HFF-Myc (cell line): ENCODE data around the gene GSN.
A peak's percentile ranks its signal among the peaks of the same experiment; 100 is the strongest.

Experiments used
- DNase-seq: peaks from one replicate; pipeline ENCODE4 v3.0.0-alpha.2; 2011; ENCODE audit warnings: low read depth; ENCODE audit errors: extremely low read depth
- H3K4me3 ChIP-seq: replicated peaks from 2 replicates; pipeline ENCODE4 v1.5.1; 2011; ENCODE audit warnings: low read depth, mild to moderate bottlenecking, control low read depth, low read length
- TF ChIP-seq, protein P1 (sequence below): IDR thresholded peaks from 2 replicates; pipeline ENCODE4 v1.5.1; 2012; ENCODE audit warnings: mild to moderate bottlenecking, low read depth, low read length, control low read depth; ENCODE audit errors: missing control alignments

Gene GSN

DNA sequence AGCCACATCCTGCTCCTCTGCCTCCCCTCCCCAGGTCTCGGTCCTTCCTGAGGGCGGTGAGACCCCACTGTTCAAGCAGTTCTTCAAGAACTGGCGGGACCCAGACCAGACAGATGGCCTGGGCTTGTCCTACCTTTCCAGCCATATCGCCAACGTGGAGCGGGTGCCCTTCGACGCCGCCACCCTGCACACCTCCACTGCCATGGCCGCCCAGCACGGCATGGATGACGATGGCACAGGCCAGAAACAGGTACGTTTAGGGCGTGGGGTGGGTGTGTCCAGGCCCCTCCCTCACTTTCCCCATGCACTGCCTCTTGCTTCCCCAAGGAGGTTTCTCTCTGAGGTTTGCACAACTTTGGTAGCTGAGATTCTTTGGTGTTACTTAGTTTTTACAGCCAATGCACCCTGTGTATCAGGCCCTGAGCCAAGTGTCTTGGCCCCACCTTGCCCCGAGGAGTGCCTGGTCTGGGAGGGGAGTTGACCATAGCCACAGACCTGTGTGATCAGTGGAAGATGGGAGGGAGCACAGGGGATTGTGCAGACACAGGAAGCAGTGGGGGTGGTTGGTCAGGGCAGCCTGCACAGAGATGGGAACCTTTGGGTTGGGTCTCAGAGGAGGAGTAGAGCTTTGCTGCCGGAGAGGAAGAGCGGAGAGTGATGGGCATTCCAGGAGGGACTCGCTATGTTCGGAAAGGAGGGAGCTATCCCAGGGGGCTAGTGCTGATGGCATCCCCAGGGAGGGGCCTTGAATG is 50.8 kb downstream of the GSN start:
- TF ChIP-seq, protein P1, sequence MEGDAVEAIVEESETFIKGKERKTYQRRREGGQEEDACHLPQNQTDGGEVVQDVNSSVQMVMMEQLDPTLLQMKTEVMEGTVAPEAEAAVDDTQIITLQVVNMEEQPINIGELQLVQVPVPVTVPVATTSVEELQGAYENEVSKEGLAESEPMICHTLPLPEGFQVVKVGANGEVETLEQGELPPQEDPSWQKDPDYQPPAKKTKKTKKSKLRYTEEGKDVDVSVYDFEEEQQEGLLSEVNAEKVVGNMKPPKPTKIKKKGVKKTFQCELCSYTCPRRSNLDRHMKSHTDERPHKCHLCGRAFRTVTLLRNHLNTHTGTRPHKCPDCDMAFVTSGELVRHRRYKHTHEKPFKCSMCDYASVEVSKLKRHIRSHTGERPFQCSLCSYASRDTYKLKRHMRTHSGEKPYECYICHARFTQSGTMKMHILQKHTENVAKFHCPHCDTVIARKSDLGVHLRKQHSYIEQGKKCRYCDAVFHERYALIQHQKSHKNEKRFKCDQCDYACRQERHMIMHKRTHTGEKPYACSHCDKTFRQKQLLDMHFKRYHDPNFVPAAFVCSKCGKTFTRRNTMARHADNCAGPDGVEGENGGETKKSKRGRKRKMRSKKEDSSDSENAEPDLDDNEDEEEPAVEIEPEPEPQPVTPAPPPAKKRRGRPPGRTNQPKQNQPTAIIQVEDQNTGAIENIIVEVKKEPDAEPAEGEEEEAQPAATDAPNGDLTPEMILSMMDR, result no peak
- no peak overlapping the region for H3K4me3 ChIP-seq
- DNase-seq, result no peak

- no peak overlapping the region for H3K4me3 ChIP-seq
- DNase-seq, result no peak
- TF ChIP-seq, protein P1, result no peak
These were observed 51.4 kb downstream of the GSN start for GRCh38 chr9:121319383-121319780.

- DNase-seq, result no peak
- no peak overlapping the region for H3K4me3 ChIP-seq
- TF ChIP-seq, protein P1, result no peak
These were observed 53.1 kb downstream of the GSN start for GRCh38 chr9:121321016-121321503.

- DNase-seq, result peak; percentile 94
- TF ChIP-seq, protein P1, result no peak
- no peak overlapping the region for H3K4me3 ChIP-seq
These were observed 54.2 kb downstream of the GSN start for GRCh38 chr9:121322037-121322736.

DNA sequence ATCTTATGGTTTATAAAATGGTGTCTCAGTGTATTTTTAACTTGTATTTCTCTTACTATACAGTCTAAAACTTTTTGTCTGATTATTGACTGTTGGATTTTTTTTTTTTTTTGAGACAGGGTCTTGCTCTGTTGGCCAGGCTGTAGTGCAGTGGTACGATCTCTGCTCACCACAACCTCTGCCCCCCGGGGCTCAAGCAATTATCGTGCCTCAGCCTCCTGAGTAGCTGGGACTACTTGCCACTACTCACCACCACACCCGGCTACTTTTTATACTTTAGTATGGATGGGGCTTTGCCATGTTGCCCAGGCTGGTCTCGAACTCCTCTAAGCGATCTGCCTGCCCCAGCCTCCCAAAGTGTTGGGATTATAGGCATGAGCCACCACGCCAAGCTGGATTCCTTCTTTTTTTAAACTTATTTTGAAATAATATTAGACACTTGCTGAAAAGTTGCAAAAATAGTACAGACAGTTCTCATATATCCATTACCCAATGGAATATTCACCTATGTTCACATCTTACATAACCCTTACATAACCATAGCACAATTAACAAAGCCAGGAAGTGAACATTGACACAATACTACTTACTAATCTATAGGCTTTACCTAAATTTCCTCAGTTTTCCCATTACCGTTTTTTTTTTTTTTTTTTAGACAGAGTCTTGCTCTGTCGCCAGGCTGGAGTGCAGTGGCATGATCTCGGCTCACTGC is 54.9 kb downstream of the GSN start:
- no peak for DNase-seq
- no peak overlapping the region for H3K4me3 ChIP-seq
- TF ChIP-seq, protein P1, result no peak

- no peak overlapping the region for H3K4me3 ChIP-seq
- no peak for DNase-seq
- TF ChIP-seq, protein P1, result no peak
These were observed 55.6 kb downstream of the GSN start for GRCh38 chr9:121323449-121324151.
